IPS DF 4.7 (cell line): Measurements from ENCODE around the gene FSIP1.

Experiments used
- DNase-seq: peaks from one replicate; pipeline ENCODE4 v3.0.0-alpha.2; 2013; ENCODE audit warnings: low spot score; ENCODE audit errors: extremely low read depth

FSIP1 gene

GRCh38 chr15:39761006-39761405 is 21.6 kb downstream of the FSIP1 start:
- no peak for DNase-seq

- DNase-seq, result no peak
Measured at GRCh38 chr15:39756806-39757522, 25.7 kb downstream of the FSIP1 start.

- no peak for DNase-seq
Measured at GRCh38 chr15:39752991-39753390, 29.6 kb downstream of the FSIP1 start.

- DNase-seq, result no peak
Measured at GRCh38 chr15:39752246-39752645, 30.4 kb downstream of the FSIP1 start.

- no peak for DNase-seq
Measured at GRCh38 chr15:39748276-39748675, 34.4 kb downstream of the FSIP1 start.

- DNase-seq, result no peak
Measured at GRCh38 chr15:39747326-39747725, 35.3 kb downstream of the FSIP1 start.

- no peak for DNase-seq
Measured at GRCh38 chr15:39746714-39747276, 35.8 kb downstream of the FSIP1 start.

GRCh38 chr15:39746176-39746575 is 36.5 kb downstream of the FSIP1 start:
- no peak for DNase-seq

GRCh38 chr15:39745415-39745814 is 37.2 kb downstream of the FSIP1 start:
- no peak for DNase-seq

GRCh38 chr15:39744334-39745103 is 38.1 kb downstream of the FSIP1 start:
- DNase-seq, result no peak

GRCh38 chr15:39743611-39744010 is 39.0 kb downstream of the FSIP1 start:
- DNase-seq, result no peak

GRCh38 chr15:39741258-39741657 is 41.4 kb downstream of the FSIP1 start:
- DNase-seq, result no peak

GRCh38 chr15:39738998-39739397 is 43.6 kb downstream of the FSIP1 start:
- no peak for DNase-seq

- no peak for DNase-seq
Measured at GRCh38 chr15:39737196-39737550, 45.5 kb downstream of the FSIP1 start.

GRCh38 chr15:39736412-39737195 is 46.0 kb downstream of the FSIP1 start:
- no peak for DNase-seq

GRCh38 chr15:39735120-39735717 is 47.4 kb downstream of the FSIP1 start:
- no peak for DNase-seq

GRCh38 chr15:39731266-39731665 is 51.4 kb downstream of the FSIP1 start:
- DNase-seq, result no peak

GRCh38 chr15:39730552-39730951 is 52.1 kb downstream of the FSIP1 start:
- no peak for DNase-seq

- no peak for DNase-seq
Measured at GRCh38 chr15:39729500-39729899, 53.1 kb downstream of the FSIP1 start.

GRCh38 chr15:39728845-39729244 is 53.8 kb downstream of the FSIP1 start:
- DNase-seq, result no peak

GRCh38 chr15:39721893-39722292 is 60.7 kb downstream of the FSIP1 start:
- DNase-seq, result no peak
